Thoracic aorta (tissue), 2 donors: ENCODE results near the gene VTCN1. TPM values are rescaled to one million over a fixed set of nuclear protein-coding genes. Genes with fewer than 3 reads are reported as not detected.

Experiments used
- ATAC-seq: fragments of 150-250 bp; one replicate; pipeline ENCODE4 v1.8.0; 2017; ENCODE audit warnings: low read depth; ENCODE audit not compliant: insufficient number of reproducible peaks, low FRiP score
- DNase-seq: peaks from one replicate; pipeline ENCODE4 v3.0.0-alpha.2; 2020; ENCODE audit warnings: low spot score
- H3K27ac ChIP-seq, 2 donors: fragments of 200-600 bp; sonication (generic); 1 replicate in 1 of 2; 2 replicates in 1 of 2; pipeline ENCODE4 v1.5.1; 2016; ENCODE audit warnings: mild to moderate bottlenecking in 2 of 2, moderate library complexity in 2 of 2
- H3K27me3 ChIP-seq: fragments of 200-600 bp; sonication (generic); replicated peaks from 2 replicates; pipeline ENCODE4 v1.6.0; 2016; ENCODE audit warnings: mild to moderate bottlenecking; ENCODE audit not compliant: insufficient read depth
- H3K36me3 ChIP-seq: fragments of 200-600 bp; sonication (generic); one replicate; pipeline ENCODE4 v1.5.1; 2016
- H3K4me1 ChIP-seq, 2 donors: fragments of 200-600 bp; sonication (generic); 1 replicate in 1 of 2; 2 replicates in 1 of 2; pipeline versions ENCODE4 v1.5.1 to v1.6.0; 2016; ENCODE audit warnings: low read depth in 2 of 2, mild to moderate bottlenecking in 1 of 2; ENCODE audit not compliant: control insufficient read depth in 1 of 2
- H3K4me3 ChIP-seq: fragments of 200-600 bp; sonication (generic); 2 replicates; pipeline ENCODE4 v1.5.1; 2016; ENCODE audit warnings: mild to moderate bottlenecking
- H3K9me3 ChIP-seq: fragments of 200-600 bp; sonication (generic); 2 replicates; pipeline ENCODE4 v1.5.1; 2016
- CTCF ChIP-seq: fragments of 200-600 bp; sonication (generic); IDR thresholded peaks from one replicate; pipeline ENCODE4 v1.5.1; 2019; ENCODE audit warnings: antibody characterized with exemption
- total RNA-seq, 2 donors: library from RNA; depleted of rRNA; stranded (reverse); fragments of >200 nt; gene quantifications; one replicate each; pipeline versions ENCODE4 v1.1.0 to v1.2.3, GENCODE V29; 2016

VTCN1 gene
- total RNA-seq, 2 donors from 2014 or later, result not detected

- no peaks in the 10 kb centered on the region for H3K9me3 ChIP-seq
- H3K4me1 ChIP-seq, result peaks cover 0 to 6% of the 10 kb centered on the region in 2 donors
- H3K4me3 ChIP-seq, result no peak overlapping the region
- TF ChIP-seq CTCF, result no peak
- no peaks in the 10 kb centered on the region for H3K27me3 ChIP-seq
- no peak for ATAC-seq
- no peak for DNase-seq
- H3K27ac ChIP-seq, result peak overlapping the region in 1 of 2 donors; percentile 18
- H3K36me3 ChIP-seq, result no peaks in the 10 kb centered on the region
These were observed 27.1 kb upstream of the VTCN1 start for GRCh38 chr1:117237726-117238381.

GRCh38 chr1:117235863-117236465, 25.2 kb upstream of the VTCN1 start:
- no peak for TF ChIP-seq CTCF
- Histone ChIP-seq H3K9me3 (no peaks in the 10 kb centered on the region), H3K4me1 (peaks cover 0 to 19% of the 10 kb centered on the region in 2 donors), H3K27me3 (no peaks in the 10 kb centered on the region), H3K36me3 (no peaks in the 10 kb centered on the region), H3K4me3 (no peak overlapping the region), H3K27ac (no peak overlapping the region)
- ATAC-seq (no peak), DNase-seq (no peak)

- no peaks in the 10 kb centered on the region for H3K27me3 ChIP-seq
- no peaks in the 10 kb centered on the region for H3K9me3 ChIP-seq
- DNase-seq (no peak), ATAC-seq (no peak)
- H3K4me1 ChIP-seq, result peaks cover 0 to 18% of the 10 kb centered on the region in 2 donors
- no peak overlapping the region for H3K4me3 ChIP-seq
- no peak for TF ChIP-seq CTCF
- peak overlapping the region in 1 of 2 donors; percentile 46 for H3K27ac ChIP-seq
- no peaks in the 10 kb centered on the region for H3K36me3 ChIP-seq
These were observed 21.8 kb upstream of the VTCN1 start for GRCh38 chr1:117232531-117232930.

GRCh38 chr1:117231748-117232373, 21.1 kb upstream of the VTCN1 start:
- Histone ChIP-seq H3K27me3 (no peaks in the 10 kb centered on the region), H3K27ac (peak overlapping the region in 1 of 2 donors; percentile 46), H3K4me1 (peaks cover 0 to 15% of the 10 kb centered on the region in 2 donors), H3K9me3 (no peaks in the 10 kb centered on the region), H3K36me3 (no peaks in the 10 kb centered on the region), H3K4me3 (no peak overlapping the region)
- no peak for ATAC-seq
- TF ChIP-seq CTCF, result no peak
- no peak for DNase-seq

GRCh38 chr1:117231312-117231711, 20.6 kb upstream of the VTCN1 start:
- no peak for TF ChIP-seq CTCF
- Histone ChIP-seq H3K36me3 (no peaks in the 10 kb centered on the region), H3K27ac (peak overlapping the region in 1 of 2 donors; percentile 46), H3K9me3 (no peaks in the 10 kb centered on the region), H3K27me3 (no peaks in the 10 kb centered on the region), H3K4me3 (no peak overlapping the region), H3K4me1 (peaks cover 0 to 15% of the 10 kb centered on the region in 2 donors)
- ATAC-seq (no peak), DNase-seq (no peak)
